ENCODE data around the gene CEP85L.
A peak's percentile ranks its signal among the peaks of the same experiment; 100 is the strongest.

DNA sequence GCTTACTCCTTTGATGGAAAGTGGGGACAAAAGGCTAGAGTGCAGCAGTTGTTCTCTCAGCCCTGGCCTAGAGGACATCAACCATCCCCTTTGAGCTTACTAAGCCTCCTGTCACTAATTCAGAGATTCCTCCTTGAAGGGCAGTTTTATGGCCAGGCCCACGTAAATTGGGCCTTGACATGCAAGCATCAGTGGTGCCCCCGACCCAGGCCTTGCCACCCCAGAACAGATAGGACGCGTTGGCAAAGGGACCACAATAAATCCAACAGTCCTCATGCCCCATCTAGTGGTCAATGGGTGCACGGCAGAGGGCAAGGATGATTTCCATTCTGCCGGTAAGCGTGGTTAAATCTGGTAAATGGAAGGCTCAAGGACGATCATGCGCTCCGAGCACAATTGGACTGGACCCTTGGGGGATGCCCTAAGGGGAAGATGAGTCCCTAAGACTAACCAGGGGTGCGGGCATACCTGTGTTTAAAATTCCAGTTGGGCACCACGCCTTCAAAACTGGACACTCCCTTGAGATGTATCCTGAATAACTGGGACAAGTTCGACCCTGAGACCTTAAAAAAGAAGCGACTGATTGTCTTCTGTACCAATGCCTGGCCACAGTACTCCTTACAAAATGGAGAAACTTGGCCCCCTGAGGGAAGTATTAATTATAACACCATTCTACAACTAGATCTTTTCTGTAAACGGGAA lies 32.6 kb downstream of the CEP85L start:
- TF ChIP-seq, protein P1, sequence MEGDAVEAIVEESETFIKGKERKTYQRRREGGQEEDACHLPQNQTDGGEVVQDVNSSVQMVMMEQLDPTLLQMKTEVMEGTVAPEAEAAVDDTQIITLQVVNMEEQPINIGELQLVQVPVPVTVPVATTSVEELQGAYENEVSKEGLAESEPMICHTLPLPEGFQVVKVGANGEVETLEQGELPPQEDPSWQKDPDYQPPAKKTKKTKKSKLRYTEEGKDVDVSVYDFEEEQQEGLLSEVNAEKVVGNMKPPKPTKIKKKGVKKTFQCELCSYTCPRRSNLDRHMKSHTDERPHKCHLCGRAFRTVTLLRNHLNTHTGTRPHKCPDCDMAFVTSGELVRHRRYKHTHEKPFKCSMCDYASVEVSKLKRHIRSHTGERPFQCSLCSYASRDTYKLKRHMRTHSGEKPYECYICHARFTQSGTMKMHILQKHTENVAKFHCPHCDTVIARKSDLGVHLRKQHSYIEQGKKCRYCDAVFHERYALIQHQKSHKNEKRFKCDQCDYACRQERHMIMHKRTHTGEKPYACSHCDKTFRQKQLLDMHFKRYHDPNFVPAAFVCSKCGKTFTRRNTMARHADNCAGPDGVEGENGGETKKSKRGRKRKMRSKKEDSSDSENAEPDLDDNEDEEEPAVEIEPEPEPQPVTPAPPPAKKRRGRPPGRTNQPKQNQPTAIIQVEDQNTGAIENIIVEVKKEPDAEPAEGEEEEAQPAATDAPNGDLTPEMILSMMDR (CRISPR knock-in tag; IDR thresholded peaks at IDR 0.05): peak; percentile 95
- no peak for TF ChIP-seq HCFC1 (IDR thresholded peaks at IDR 0.05; ENCODE audit: low read depth, low read length)
- no peak for TF ChIP-seq NKX3-1 (CRISPR knock-in tag; IDR thresholded peaks at IDR 0.05)
- no peak for TF ChIP-seq TAF1 (CRISPR knock-in tag; IDR thresholded peaks at IDR 0.05)
- TF ChIP-seq POLR2A (IDR thresholded peaks at IDR 0.05; ENCODE audit: insufficient read depth in 1 of 2, low read depth in 2 of 2, low read length in 2 of 2): no peak
- TF ChIP-seq YY1 (IDR thresholded peaks at IDR 0.05; ENCODE audit: insufficient read depth, insufficient replicate concordance, low read depth, low read length): no peak
- TF ChIP-seq SIN3A (IDR thresholded peaks at IDR 0.05; ENCODE audit: borderline replicate concordance, low read depth, low read length): no peak
- TF ChIP-seq, protein P2, sequence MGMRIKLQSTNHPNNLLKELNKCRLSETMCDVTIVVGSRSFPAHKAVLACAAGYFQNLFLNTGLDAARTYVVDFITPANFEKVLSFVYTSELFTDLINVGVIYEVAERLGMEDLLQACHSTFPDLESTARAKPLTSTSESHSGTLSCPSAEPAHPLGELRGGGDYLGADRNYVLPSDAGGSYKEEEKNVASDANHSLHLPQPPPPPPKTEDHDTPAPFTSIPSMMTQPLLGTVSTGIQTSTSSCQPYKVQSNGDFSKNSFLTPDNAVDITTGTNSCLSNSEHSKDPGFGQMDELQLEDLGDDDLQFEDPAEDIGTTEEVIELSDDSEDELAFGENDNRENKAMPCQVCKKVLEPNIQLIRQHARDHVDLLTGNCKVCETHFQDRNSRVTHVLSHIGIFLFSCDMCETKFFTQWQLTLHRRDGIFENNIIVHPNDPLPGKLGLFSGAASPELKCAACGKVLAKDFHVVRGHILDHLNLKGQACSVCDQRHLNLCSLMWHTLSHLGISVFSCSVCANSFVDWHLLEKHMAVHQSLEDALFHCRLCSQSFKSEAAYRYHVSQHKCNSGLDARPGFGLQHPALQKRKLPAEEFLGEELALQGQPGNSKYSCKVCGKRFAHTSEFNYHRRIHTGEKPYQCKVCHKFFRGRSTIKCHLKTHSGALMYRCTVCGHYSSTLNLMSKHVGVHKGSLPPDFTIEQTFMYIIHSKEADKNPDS (CRISPR knock-in tag; IDR thresholded peaks at IDR 0.05): no peak
- TF ChIP-seq, protein P3, sequence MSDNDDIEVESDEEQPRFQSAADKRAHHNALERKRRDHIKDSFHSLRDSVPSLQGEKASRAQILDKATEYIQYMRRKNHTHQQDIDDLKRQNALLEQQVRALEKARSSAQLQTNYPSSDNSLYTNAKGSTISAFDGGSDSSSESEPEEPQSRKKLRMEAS (IDR thresholded peaks at IDR 0.05): no peak
- TF ChIP-seq ZNF121 (CRISPR knock-in tag; IDR thresholded peaks at IDR 0.05): no peak
- no peak for TF ChIP-seq JUNB (CRISPR knock-in tag; IDR thresholded peaks at IDR 0.05; ENCODE audit: borderline replicate concordance)
- TF ChIP-seq TOE1 (CRISPR knock-in tag; IDR thresholded peaks at IDR 0.05): no peak
- TF ChIP-seq ZMYM3 (CRISPR knock-in tag; IDR thresholded peaks at IDR 0.05): no peak

Data from HepG2 (cell line).